ENCODE data around the gene PAH.

The PAH gene

GRCh38 chr12:102816816-102817434, 100.1 kb downstream of the PAH start:
- no peak for DNase-seq (ENCODE audit: low read depth)

GRCh38 chr12:102814691-102815367, 102.2 kb downstream of the PAH start:
- no peak for DNase-seq (ENCODE audit: low read depth)

- no peak for DNase-seq (ENCODE audit: low read depth)
Observed at GRCh38 chr12:102812344-102812743, 104.7 kb downstream of the PAH start.

GRCh38 chr12:102811110-102811737, 105.8 kb downstream of the PAH start:
- no peak for DNase-seq (ENCODE audit: low read depth)

GRCh38 chr12:102808412-102808811, 108.6 kb downstream of the PAH start:
- no peak for DNase-seq (ENCODE audit: low read depth)

- no peak for DNase-seq (ENCODE audit: low read depth)
Observed at GRCh38 chr12:102806592-102806991, 110.5 kb downstream of the PAH start.

- no peak for DNase-seq (ENCODE audit: low read depth)
Observed at GRCh38 chr12:102806110-102806509, 110.9 kb downstream of the PAH start.

- DNase-seq (ENCODE audit: low read depth): no peak
Observed at GRCh38 chr12:102800565-102800964, 116.5 kb downstream of the PAH start.

- no peak for DNase-seq (ENCODE audit: low read depth)
Observed at GRCh38 chr12:102799229-102799628, 117.8 kb downstream of the PAH start.

- DNase-seq (ENCODE audit: low read depth): no peak
Observed at GRCh38 chr12:102797528-102797927, 119.5 kb downstream of the PAH start.

- DNase-seq (ENCODE audit: low read depth): no peak
Observed at GRCh38 chr12:102793921-102794320, 123.1 kb downstream of the PAH start.
